Spleen (tissue), 7 donors: ENCODE measurements around the gene MEAK7.

Experiments used
- CTCF ChIP-seq, 11 experiments: fragments of 200-600 bp in 7 of 11; fragments of 450-650 bp in 4 of 11; sonication (generic) in 4 of 11; IDR thresholded peaks in 8 of 11; conservative IDR thresholded peaks in 3 of 11; 1 replicate in 7 of 11; 2 replicates in 4 of 11; pipeline versions ENCODE4 v1.4.0 to v1.8.0; 2016 to 2021; ENCODE audit warnings: antibody characterized with exemption in 11 of 11, inconsistent platforms in 4 of 11, mild to moderate bottlenecking in 1 of 11
- POLR2A ChIP-seq, 3 donors: fragments of 450-650 bp; IDR thresholded peaks; one replicate each; pipeline ENCODE4 v1.5.1; 2017; ENCODE audit warnings: antibody characterized with exemption in 3 of 3, mild to moderate bottlenecking in 1 of 3
- donor health status: DM: no; HTN: no; CAD: no; lungs with moderate emphysema.
- donor health status: DM: no; HTN: no; CAD: no.
- donor health status: DM: no; HTN: no; CAD: no.

- TF ChIP-seq CTCF (IDR thresholded peaks at IDR 0.05 in 8 of 11, conservative IDR thresholded peaks at IDR 0.05 in 3 of 11) (no peak), POLR2A (IDR thresholded peaks at IDR 0.05) (no peak)
Measured at GRCh38 chr16:84497418-84498222, 6.8 kb downstream of the MEAK7 start.
